Skeletal muscle tissue (tissue), 4 donors: Measurements from ENCODE around the gene GALNT17. TPM values are rescaled to one million over a fixed set of nuclear protein-coding genes. Genes with fewer than 3 reads are reported as not detected.

Experiments
- H3K27ac ChIP-seq: one replicate; pipeline ENCODE4 v1.7.0; 2013; ENCODE audit warnings: mild to moderate bottlenecking, low read depth, low read length, inconsistent platforms
- H3K27me3 ChIP-seq, 3 donors: one replicate each; pipeline ENCODE4 v1.7.0; 2013; ENCODE audit warnings: low read length in 3 of 3; ENCODE audit not compliant: control insufficient read depth in 3 of 3, insufficient read depth in 3 of 3
- H3K36me3 ChIP-seq, 3 donors: one replicate each; pipeline ENCODE4 v1.7.0; 2013; ENCODE audit warnings: low read length in 3 of 3; ENCODE audit not compliant: control insufficient read depth in 3 of 3, insufficient read depth in 3 of 3
- H3K4me1 ChIP-seq, 3 donors: one replicate each; pipeline ENCODE4 v1.7.0; 2013; ENCODE audit warnings: low read length in 3 of 3, mild to moderate bottlenecking in 3 of 3; ENCODE audit not compliant: control insufficient read depth in 3 of 3, insufficient read depth in 3 of 3
- H3K4me3 ChIP-seq, 3 donors: one replicate each; pipeline ENCODE4 v1.7.0; 2013; ENCODE audit warnings: low read length in 3 of 3
- H3K9ac ChIP-seq, 3 donors: one replicate each; pipeline ENCODE4 v1.7.0; 2013; ENCODE audit warnings: low read length in 3 of 3, mild to moderate bottlenecking in 3 of 3, moderate library complexity in 2 of 3, low read depth in 1 of 3
- H3K9me3 ChIP-seq, 3 donors: one replicate each; pipeline ENCODE4 v1.7.0; 2013; ENCODE audit warnings: low read length in 3 of 3; ENCODE audit not compliant: control insufficient read depth in 3 of 3
- total RNA-seq: library from RNA; depleted of rRNA; stranded (reverse); fragments of >200 nt; gene quantifications from one replicate; pipeline ENCODE4 v1.2.3, GENCODE V29; 2014
- donor health status: Osteomylitis.

Gene GALNT17
- total RNA-seq, 1 donor from 2014 or later = 24.5 TPM

- H3K27me3 ChIP-seq = no peaks in the 10 kb centered on the region
- peaks cover 0 to 6% (median 3%) of the 10 kb centered on the region in 3 donors for H3K9me3 ChIP-seq
- H3K27ac ChIP-seq = no peak overlapping the region
- no peak overlapping the region for H3K9ac ChIP-seq
- H3K4me1 ChIP-seq = no peaks in the 10 kb centered on the region
- H3K36me3 ChIP-seq = no peaks in the 10 kb centered on the region
- H3K4me3 ChIP-seq = no peak overlapping the region
Measured at GRCh38 chr7:71220210-71220695, 88.3 kb downstream of the GALNT17 start.

- Histone ChIP-seq H3K27me3 (no peaks in the 10 kb centered on the region), H3K9ac (no peak overlapping the region), H3K36me3 (no peaks in the 10 kb centered on the region), H3K4me1 (no peaks in the 10 kb centered on the region), H3K9me3 (peaks cover 0 to 6% (median 3%) of the 10 kb centered on the region in 3 donors), H3K27ac (no peak overlapping the region), H3K4me3 (no peak overlapping the region)
Measured at GRCh38 chr7:71221049-71221448, 89.1 kb downstream of the GALNT17 start.

GRCh38 chr7:71221549-71221948 is 89.6 kb downstream of the GALNT17 start:
- Histone ChIP-seq H3K27ac (no peak overlapping the region), H3K4me1 (no peaks in the 10 kb centered on the region), H3K9ac (no peak overlapping the region), H3K4me3 (no peak overlapping the region), H3K36me3 (no peaks in the 10 kb centered on the region), H3K9me3 (peaks cover 0 to 6% (median 3%) of the 10 kb centered on the region in 3 donors), H3K27me3 (no peaks in the 10 kb centered on the region)

- H3K9ac ChIP-seq = no peak overlapping the region
- no peaks in the 10 kb centered on the region for H3K36me3 ChIP-seq
- no peak overlapping the region for H3K27ac ChIP-seq
- H3K4me1 ChIP-seq = no peaks in the 10 kb centered on the region
- no peaks in the 10 kb centered on the region for H3K27me3 ChIP-seq
- no peak overlapping the region for H3K4me3 ChIP-seq
- peaks cover 0 to 10% (median 0%) of the 10 kb centered on the region in 3 donors for H3K9me3 ChIP-seq
Measured at GRCh38 chr7:71227126-71227525, 95.2 kb downstream of the GALNT17 start.

- Histone ChIP-seq H3K9ac (no peak overlapping the region), H3K36me3 (no peaks in the 10 kb centered on the region), H3K4me3 (no peak overlapping the region), H3K4me1 (no peaks in the 10 kb centered on the region), H3K27me3 (no peaks in the 10 kb centered on the region), H3K27ac (no peak overlapping the region), H3K9me3 (peaks cover 0 to 10% (median 0%) of the 10 kb centered on the region in 3 donors)
Measured at GRCh38 chr7:71229148-71229547, 97.2 kb downstream of the GALNT17 start.

GRCh38 chr7:71229699-71230098 is 97.8 kb downstream of the GALNT17 start:
- no peak overlapping the region for H3K4me3 ChIP-seq
- H3K36me3 ChIP-seq = no peaks in the 10 kb centered on the region
- H3K27me3 ChIP-seq = no peaks in the 10 kb centered on the region
- H3K9ac ChIP-seq = no peak overlapping the region
- no peak overlapping the region for H3K27ac ChIP-seq
- no peaks in the 10 kb centered on the region for H3K4me1 ChIP-seq
- peaks cover 0 to 10% (median 0%) of the 10 kb centered on the region in 3 donors for H3K9me3 ChIP-seq

GRCh38 chr7:71235253-71235652 is 103.3 kb downstream of the GALNT17 start:
- H3K9ac ChIP-seq = peak overlapping the region in 1 of 3 donors; percentile 16
- H3K4me1 ChIP-seq = peaks cover 30 to 45% (median 38%) of the 10 kb centered on the region in 3 donors
- H3K36me3 ChIP-seq = no peaks in the 10 kb centered on the region
- no peak overlapping the region for H3K4me3 ChIP-seq
- no peaks in the 10 kb centered on the region for H3K27me3 ChIP-seq
- H3K9me3 ChIP-seq = peaks cover 0 to 6% (median 0%) of the 10 kb centered on the region in 3 donors
- H3K27ac ChIP-seq = no peak overlapping the region

GRCh38 chr7:71236230-71237105 is 104.5 kb downstream of the GALNT17 start:
- H3K4me1 ChIP-seq = peaks cover 30 to 45% (median 39%) of the 10 kb centered on the region in 3 donors
- H3K27ac ChIP-seq = no peak overlapping the region
- peak overlapping the region in 1 of 3 donors; percentile 57 for H3K9ac ChIP-seq

GRCh38 chr7:71237945-71238344 is 106.0 kb downstream of the GALNT17 start:
- Histone ChIP-seq H3K27ac (peak overlapping the region; percentile 71), H3K4me3 (no peak overlapping the region), H3K36me3 (no peaks in the 10 kb centered on the region), H3K4me1 (peaks cover 30 to 45% (median 39%) of the 10 kb centered on the region in 3 donors), H3K9me3 (no peaks in the 10 kb centered on the region), H3K9ac (peak overlapping the region in 2 of 3 donors; percentile 8 to 12), H3K27me3 (no peaks in the 10 kb centered on the region)

More at GRCh38 chr7:71236230-71237105, 104.5 kb downstream of the GALNT17 start:
- H3K27me3 ChIP-seq = no peaks in the 10 kb centered on the region
- H3K4me3 ChIP-seq = peak overlapping the region in 1 of 3 donors; percentile 29
- H3K36me3 ChIP-seq = no peaks in the 10 kb centered on the region
- no peaks in the 10 kb centered on the region for H3K9me3 ChIP-seq
